ENCODE data around the gene NUBP2.

- TF ChIP-seq CTCF (conservative IDR thresholded peaks at IDR 0.05; ENCODE audit: low read depth, low read length) (no peak), EZH2 (IDR thresholded peaks at IDR 0.05; ENCODE audit: borderline replicate concordance, low read depth, low read length, poor library complexity, severe bottlenecking) (no peak)
These were observed 39.3 kb downstream of the NUBP2 start for GRCh38 chr16:1821861-1822611.
